ENCODE results near the gene VIM.

- no peak for TF ChIP-seq FOSL1 (IDR thresholded peaks at IDR 0.05; ENCODE audit: low read depth)
- no peak for TF ChIP-seq CTCF (IDR thresholded peaks at IDR 0.05 in 2 of 3, conservative IDR thresholded peaks at IDR 0.05 in 1 of 3; ENCODE audit: borderline replicate concordance in 1 of 3, insufficient read depth in 1 of 3, low read depth in 2 of 3, low read length in 2 of 3)
- TF ChIP-seq POLR2AphosphoS5 (IDR thresholded peaks at IDR 0.05; ENCODE audit: low read depth, low read length) = no peak
- no peak for TF ChIP-seq ATF3 (IDR thresholded peaks at IDR 0.05)
- no peak for TF ChIP-seq SP1 (IDR thresholded peaks at IDR 0.05; ENCODE audit: low read depth)
- no peak for TF ChIP-seq REST (IDR thresholded peaks at IDR 0.05; ENCODE audit: low read depth)
- no peak for TF ChIP-seq POLR2A (IDR thresholded peaks at IDR 0.05; ENCODE audit: borderline replicate concordance, extremely low read depth, insufficient read depth, insufficient read length)
- no peak for TF ChIP-seq EZH2phosphoT487 (IDR thresholded peaks at IDR 0.05; ENCODE audit: borderline replicate concordance)
- TF ChIP-seq MAX (IDR thresholded peaks at IDR 0.05) = no peak
- TF ChIP-seq SRF (IDR thresholded peaks at IDR 0.05; ENCODE audit: low read depth) = no peak
These were observed 18.2 kb upstream of the VIM start for GRCh38 chr10:17209881-17210280.

Measured in HCT116 (cell line).